ENCODE measurements around the gene SFXN5. TPM values are rescaled to one million over a fixed set of nuclear protein-coding genes. Genes with fewer than 3 reads are reported as not detected.

SFXN5 gene
- polyA plus RNA-seq, 3 donors from 2014 or later = 2.4 to 4.5 (median 3.3) TPM

DNA sequence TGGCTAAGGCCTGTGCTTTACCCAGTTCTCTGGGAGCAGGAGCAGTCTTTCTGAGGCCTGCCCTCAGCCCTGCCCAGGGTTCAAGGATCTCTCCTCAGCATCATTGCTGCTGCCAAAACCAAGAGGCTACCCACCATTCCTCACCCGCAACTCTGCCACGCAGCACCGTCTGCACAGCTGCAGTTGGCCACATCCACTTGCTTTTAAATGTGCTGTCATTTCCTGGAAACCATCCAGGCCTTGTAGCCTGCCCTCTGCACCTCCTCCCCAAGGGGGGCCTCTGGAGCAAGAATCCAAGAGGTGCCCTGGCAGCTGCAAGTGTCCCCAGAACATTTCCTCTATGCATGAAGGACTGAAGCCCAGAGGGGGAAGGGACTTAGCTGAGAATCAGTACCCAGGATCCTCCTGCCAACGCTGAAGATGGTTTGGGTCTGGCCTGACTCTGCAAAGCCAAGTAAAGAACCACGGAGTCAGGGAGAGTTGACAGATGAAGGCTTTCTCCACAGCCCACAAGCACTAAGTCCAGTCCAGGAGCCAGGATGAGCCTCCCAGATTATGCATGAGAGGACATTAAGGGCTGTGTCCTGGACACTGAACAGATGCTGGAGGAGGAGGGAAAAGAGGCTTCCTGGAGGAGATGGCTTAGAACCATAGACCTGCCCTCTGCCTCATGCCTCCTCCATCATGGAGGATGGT lies 139.3 kb downstream of the SFXN5 start:
- Mint-ChIP-seq H3K27me3 (ENCODE audit: low read depth in 3 of 3) (no peaks in the 10 kb centered on the region), H3K4me3 (no peak overlapping the region), H3K9me3 (no peaks in the 10 kb centered on the region), H3K4me1 (peaks cover 8 to 9% of the 10 kb centered on the region in 2 donors), H3K27ac (no peak overlapping the region), H3K36me3 (no peaks in the 10 kb centered on the region)
- no peak for DNase-seq

DNA sequence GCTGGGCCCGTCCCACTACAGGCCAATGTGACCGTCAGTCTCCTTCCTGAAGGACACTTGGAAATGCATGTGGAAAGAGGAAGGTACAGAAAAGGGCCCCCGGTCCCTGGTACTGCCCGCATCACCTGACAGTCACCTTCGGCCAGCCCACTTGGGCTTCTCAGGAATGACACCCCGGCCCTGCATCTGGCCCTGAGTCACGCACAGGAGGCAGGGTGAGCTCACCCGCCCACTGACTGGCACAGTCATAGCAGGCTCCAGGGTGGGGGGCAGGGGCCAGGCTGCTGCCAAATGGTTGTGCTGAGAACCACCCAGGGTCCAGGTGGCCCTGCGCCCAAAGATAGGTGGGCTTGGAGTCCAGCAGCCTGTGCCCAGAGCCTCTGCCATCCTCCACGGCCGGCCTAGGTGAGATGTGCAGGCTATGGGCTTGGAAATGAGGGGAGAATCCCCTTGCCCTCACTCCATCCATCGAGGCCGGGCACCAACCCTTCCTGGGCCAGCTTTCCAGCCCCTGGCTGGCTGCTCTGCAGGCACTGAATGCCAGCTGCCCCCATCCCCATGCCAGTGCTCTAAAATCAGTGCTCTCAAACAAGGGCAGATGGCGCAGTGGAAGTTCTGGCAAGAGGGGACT lies 140.1 kb downstream of the SFXN5 start:
- Mint-ChIP-seq H3K27ac (no peak overlapping the region), H3K36me3 (no peaks in the 10 kb centered on the region), H3K27me3 (ENCODE audit: low read depth in 3 of 3) (peaks cover 0 to under 1% (median 0%) of the 10 kb centered on the region in 3 donors), H3K4me3 (no peak overlapping the region), H3K4me1 (peaks cover 8 to 9% of the 10 kb centered on the region in 2 donors), H3K9me3 (no peaks in the 10 kb centered on the region)
- no peak for DNase-seq

DNA sequence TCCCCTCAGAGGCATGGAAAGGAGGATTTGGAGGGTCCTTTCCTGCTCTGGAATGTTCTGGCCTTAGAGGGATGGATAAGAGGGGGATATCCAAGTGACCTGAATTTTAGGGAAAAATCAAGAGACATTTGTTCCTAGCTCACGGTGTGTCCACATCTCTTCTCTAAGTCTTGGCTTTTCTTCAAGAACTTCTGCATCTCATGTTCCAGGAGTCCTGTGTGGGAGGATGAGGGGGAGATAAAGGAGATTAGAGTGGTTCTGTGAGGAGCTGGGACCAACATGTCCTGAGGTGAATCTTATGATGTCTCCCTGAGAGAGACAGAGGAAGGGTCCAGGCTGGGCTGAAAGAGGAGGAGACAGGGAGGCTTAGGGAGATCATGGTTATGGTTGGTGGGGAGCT lies 142.5 kb downstream of the SFXN5 start:
- no peak overlapping the region for H3K27ac Mint-ChIP-seq
- no peaks in the 10 kb centered on the region for H3K36me3 Mint-ChIP-seq
- no peaks in the 10 kb centered on the region for H3K4me1 Mint-ChIP-seq
- H3K9me3 Mint-ChIP-seq = no peaks in the 10 kb centered on the region
- H3K4me3 Mint-ChIP-seq = no peak overlapping the region
- peaks cover 4 to 8% (median 7%) of the 10 kb centered on the region in 3 donors for H3K27me3 Mint-ChIP-seq (ENCODE audit: low read depth in 3 of 3)
- no peak for DNase-seq

DNA sequence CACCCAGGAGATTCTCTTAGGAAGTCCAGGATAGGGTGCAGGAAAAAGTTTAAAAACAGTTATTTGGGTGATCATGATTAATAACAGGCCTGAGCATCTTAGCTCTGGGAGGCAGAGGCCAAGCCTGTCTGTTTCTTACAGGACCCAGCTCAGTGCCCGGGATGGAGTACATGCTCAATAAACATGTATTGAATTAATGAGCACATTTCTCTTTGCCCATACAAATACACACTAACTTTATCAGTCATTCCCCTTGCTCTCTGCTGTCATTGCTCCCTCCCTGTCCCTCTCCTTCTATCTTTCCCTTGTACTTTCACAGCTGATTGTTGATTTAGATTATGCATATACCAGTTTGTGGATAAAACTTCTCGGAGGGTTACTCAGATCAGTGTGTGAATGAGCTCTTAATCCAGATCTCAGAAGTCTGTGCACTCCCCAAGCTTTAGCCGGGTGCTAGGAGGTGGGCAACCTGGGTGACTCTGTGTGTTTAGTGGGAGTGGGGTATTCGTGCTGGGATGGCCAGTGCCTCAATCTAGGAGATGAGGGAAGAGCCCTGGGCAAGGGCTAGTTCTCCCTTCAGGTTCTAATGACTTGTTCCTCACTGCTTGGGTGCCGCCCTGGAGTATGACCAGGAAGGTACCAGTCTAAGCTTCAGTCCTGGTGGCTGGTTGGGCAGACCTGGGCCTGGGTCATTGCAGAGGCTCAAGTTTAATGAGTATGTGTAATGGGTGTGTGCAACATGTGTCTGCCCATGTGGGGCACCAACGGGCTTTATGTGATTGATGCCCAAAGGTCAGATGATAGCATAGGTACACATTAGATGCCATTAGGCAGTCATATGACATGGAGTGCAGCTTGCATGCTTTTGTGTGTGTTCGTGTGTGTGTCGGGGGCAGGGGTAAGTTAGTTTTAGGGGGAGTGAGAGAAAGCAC lies 143.6 kb downstream of the SFXN5 start:
- no peaks in the 10 kb centered on the region for H3K9me3 Mint-ChIP-seq
- H3K27ac Mint-ChIP-seq = no peak overlapping the region
- DNase-seq = no peak
- H3K36me3 Mint-ChIP-seq = no peaks in the 10 kb centered on the region
- no peaks in the 10 kb centered on the region for H3K4me1 Mint-ChIP-seq
- H3K27me3 Mint-ChIP-seq (ENCODE audit: low read depth in 3 of 3) = peaks cover 8 to 14% (median 13%) of the 10 kb centered on the region in 3 donors
- no peak overlapping the region for H3K4me3 Mint-ChIP-seq

DNA sequence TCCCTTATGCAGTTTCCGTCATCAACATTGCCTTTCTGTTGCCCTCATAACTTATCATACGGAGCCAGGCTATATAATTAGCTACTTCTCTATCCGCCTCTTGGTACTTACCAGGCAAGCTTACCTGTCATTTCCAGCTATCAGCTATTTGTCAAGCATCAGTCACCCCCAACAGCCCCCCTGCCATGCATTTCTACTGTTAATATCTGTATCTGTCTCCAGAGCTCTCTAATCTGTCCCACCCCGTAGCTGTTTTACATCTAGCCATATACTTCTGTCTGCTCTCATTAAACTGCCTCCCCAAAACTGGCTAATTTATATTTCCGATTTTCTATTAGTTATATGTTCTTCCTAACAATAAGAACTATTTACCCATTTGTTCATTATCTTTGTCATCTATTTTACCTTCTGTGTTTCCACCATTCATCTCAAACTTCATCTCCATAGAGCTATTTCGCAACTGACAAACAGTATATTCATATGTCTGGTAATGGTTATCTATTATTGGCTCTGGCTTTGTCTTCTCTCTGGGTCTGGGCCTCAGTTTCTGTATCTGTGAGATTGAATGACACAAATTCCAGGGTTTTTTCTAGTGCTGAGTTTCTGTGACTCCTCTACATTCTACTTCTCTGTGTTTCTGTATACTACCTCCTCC lies 144.6 kb downstream of the SFXN5 start:
- Mint-ChIP-seq H3K4me3 (no peak overlapping the region), H3K9me3 (no peaks in the 10 kb centered on the region), H3K27me3 (ENCODE audit: low read depth in 3 of 3) (peaks cover 17 to 21% (median 19%) of the 10 kb centered on the region in 3 donors), H3K4me1 (no peaks in the 10 kb centered on the region), H3K27ac (no peak overlapping the region), H3K36me3 (no peaks in the 10 kb centered on the region)
- DNase-seq = no peak

DNA sequence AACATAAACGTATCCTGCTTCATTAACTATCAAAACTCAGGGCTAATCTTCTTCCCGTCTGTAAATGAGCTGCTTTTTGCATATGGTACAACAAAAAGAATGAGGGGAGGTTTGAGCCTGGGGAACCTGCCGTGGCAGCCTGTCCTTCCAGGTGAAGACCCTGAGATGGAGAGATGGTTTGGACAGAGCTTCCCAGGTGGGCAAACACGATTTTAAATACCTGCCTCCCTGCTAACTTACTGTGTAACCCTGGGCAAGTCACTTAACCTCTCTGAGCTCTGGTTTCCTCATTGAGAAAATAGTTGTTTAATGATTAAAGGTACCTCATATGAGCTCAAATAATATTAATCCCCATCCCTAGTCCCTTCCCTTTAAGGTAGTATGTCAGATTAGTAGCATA lies 145.1 kb downstream of the SFXN5 start:
- DNase-seq = no peak
- Mint-ChIP-seq H3K27ac (no peak overlapping the region), H3K4me3 (no peak overlapping the region), H3K36me3 (no peaks in the 10 kb centered on the region), H3K27me3 (ENCODE audit: low read depth in 3 of 3) (peaks cover 17 to 27% (median 22%) of the 10 kb centered on the region in 3 donors), H3K4me1 (no peaks in the 10 kb centered on the region), H3K9me3 (no peaks in the 10 kb centered on the region)

DNA sequence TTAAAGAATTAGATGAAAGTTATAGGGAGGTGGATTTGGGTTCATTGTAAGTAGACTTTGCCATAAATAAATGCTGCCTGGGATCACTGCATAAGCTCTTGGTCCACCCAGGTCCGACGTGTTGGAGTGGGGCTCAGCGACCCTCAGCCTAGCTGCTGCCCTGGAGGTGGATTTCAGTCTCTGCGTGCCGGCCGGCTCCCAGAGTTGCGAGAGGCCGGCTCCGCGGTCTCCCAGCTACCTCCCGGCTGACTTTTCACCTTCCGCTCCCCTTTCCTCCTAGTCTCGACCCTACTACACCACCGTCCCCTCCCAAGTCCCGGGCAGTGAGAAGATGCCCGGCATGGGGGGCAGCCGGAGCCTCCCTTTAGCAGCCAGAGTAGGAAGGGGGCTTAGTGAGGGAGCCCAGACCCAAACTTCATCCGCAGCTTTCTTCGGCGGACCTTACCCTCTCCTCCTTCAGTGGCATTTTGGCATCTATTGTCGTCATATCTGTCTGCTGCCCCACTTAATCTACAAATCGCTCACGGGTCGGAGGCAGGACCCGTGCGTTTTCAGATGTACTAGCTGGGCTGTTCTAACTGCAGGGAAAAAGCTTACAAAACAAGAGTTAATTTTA lies 146.1 kb downstream of the SFXN5 start:
- Mint-ChIP-seq H3K27ac (no peak overlapping the region), H3K27me3 (ENCODE audit: low read depth in 3 of 3) (peaks cover 17 to 31% (median 23%) of the 10 kb centered on the region in 3 donors), H3K4me3 (no peak overlapping the region), H3K4me1 (peaks cover 0 to 2% of the 10 kb centered on the region in 2 donors), H3K36me3 (no peaks in the 10 kb centered on the region), H3K9me3 (no peaks in the 10 kb centered on the region)
- no peak for DNase-seq

DNA sequence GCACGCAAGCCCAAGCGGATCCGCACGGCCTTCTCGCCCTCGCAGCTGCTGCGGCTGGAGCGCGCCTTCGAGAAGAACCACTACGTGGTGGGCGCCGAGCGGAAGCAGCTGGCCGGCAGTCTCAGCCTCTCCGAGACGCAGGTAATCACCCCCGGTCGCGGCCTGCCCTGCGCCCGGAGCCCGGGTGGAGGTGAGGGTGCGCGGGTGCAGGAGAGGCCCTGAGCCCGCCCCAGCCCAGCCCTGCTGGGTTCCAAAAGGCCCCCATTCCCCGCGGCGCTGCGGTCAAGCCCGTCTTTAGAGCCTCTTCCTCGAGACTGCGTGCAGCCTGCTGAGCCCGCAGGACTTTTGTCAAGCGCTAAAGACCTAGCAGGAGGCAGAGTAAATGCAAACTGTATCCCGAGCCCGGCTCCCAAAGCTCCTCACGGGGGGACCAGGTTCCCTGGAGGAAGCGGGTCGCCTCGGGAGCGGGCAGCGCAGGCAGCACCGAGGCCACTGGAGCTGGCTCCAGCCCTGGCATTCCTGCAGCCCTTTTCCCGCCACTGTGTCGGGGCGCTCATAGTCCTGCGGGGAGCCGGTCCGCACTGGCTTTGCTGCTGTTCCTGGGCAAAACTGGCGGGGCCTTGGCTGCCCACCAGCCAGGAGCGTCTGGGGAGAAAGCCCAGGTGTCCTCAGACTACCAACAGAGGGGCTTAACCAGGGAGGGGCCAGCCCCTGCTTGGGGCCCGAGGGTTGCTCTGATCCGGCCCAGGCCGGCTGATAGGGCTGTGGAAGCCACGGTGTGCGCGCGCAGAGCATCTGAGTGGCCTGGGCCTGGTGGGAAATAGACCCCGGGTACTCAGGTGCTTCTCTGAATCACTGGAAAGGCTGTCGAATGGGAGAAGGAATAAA lies 146.9 kb downstream of the SFXN5 start:
- H3K4me3 Mint-ChIP-seq = no peak overlapping the region
- H3K27ac Mint-ChIP-seq = no peak overlapping the region
- peaks cover 17 to 31% (median 26%) of the 10 kb centered on the region in 3 donors for H3K27me3 Mint-ChIP-seq (ENCODE audit: low read depth in 3 of 3)
- no peaks in the 10 kb centered on the region for H3K36me3 Mint-ChIP-seq
- H3K9me3 Mint-ChIP-seq = no peaks in the 10 kb centered on the region
- DNase-seq = no peak
- H3K4me1 Mint-ChIP-seq = peaks cover under 1 to 4% of the 10 kb centered on the region in 2 donors

DNA sequence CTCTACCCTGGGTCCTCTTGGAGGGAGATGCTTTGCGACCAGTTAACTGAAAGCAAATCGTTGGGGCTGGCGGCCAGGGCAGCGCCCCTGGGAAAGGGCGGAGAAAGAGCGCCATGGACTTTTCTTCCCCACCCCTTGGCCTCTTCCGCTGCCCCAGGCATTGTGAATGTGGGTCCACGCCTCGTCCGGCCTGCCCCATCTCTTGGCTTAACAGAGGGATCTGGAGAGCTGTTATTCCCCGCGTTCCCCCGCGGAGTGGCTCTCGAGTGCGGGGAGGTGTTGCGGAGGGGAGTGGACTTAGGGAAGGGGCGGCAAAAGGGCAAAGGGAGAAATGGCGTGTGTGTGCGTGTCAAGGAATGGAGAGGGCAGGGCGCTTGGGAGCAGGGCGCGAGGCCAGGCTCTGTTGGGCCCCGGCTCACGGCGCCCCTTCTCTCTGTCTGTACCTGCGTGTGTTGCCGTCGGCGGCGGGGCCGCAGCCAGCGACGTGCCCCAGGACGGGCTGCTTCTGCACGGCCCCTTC lies 147.6 kb downstream of the SFXN5 start:
- H3K4me3 Mint-ChIP-seq = no peak overlapping the region
- DNase-seq = no peak
- H3K27ac Mint-ChIP-seq = no peak overlapping the region

DNA sequence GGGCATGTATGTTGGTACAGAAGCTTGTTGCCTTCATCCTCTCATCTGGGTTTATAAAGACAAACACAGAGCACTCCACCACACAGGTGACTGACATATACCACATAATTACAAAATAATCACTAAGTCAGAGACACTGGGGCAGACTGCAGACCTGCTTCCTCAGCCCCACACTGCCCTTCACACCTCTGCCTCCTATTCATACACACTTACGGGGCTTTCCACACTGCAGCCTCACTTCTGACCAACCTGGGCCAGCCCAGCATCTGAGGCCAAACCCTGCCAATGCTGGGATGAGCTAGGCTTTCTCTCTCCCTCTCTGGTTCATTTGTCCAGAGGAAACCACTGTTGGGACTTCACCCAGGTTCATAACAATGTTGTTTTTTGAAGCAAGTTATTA lies 149.7 kb downstream of the SFXN5 start:
- H3K27ac Mint-ChIP-seq = no peak overlapping the region
- peaks cover 28 to 41% (median 35%) of the 10 kb centered on the region in 3 donors for H3K27me3 Mint-ChIP-seq (ENCODE audit: low read depth in 3 of 3)
- H3K4me1 Mint-ChIP-seq = peaks cover 13 to 15% of the 10 kb centered on the region in 2 donors
- H3K4me3 Mint-ChIP-seq = no peak overlapping the region
- no peak for DNase-seq
- H3K9me3 Mint-ChIP-seq = peaks cover 0 to under 1% (median 0%) of the 10 kb centered on the region in 6 donors
- H3K36me3 Mint-ChIP-seq = no peaks in the 10 kb centered on the region

More for the DNA sequence above, 147.6 kb downstream of the SFXN5 start:
- no peaks in the 10 kb centered on the region for H3K36me3 Mint-ChIP-seq
- H3K9me3 Mint-ChIP-seq = no peaks in the 10 kb centered on the region
- peaks cover 6 to 8% of the 10 kb centered on the region in 2 donors for H3K4me1 Mint-ChIP-seq
- H3K27me3 Mint-ChIP-seq (ENCODE audit: low read depth in 3 of 3) = peaks cover 23 to 35% (median 29%) of the 10 kb centered on the region in 3 donors

DNA sequence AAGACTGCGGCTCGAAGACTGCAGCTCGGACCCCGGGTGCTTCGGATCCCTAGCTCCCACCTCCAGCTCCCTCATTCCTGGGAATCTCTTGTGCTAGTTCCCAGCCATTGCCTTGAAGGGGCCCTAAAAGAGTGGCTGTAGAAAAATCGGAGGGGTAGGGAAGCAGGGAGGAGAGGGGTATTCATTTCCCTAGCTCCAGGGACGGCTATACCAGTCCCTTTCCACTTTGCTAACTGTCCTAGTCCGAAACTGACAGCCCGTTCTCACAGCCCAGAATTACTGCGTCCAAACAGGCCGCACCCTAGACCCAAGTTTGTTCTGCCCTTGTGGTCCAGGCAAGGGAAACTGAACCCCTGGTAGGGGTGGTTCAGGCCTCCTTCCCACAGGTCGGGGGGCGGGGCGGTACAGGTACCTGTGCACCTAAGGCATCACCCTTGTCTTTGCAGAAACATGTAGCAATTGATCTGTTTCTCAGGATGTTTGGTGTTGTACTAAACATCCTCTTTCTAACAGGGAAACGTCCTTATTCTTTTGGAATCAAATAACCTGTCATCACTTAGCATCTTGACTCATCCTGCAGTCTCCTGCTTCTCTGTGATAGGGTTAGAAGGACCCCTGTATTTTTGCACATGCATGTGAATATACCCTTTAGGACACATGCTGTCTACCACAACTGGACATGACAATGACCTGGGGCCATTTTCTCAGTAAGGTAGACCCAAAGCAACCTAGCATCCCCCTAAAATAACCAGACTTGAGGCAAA lies 150.2 kb downstream of the SFXN5 start:
- Mint-ChIP-seq H3K4me3 (no peak overlapping the region), H3K27me3 (ENCODE audit: low read depth in 3 of 3) (peaks cover 32 to 46% (median 38%) of the 10 kb centered on the region in 3 donors), H3K4me1 (peaks cover 19 to 20% of the 10 kb centered on the region in 2 donors), H3K36me3 (no peaks in the 10 kb centered on the region), H3K9me3 (peaks cover 0 to 2% (median 0%) of the 10 kb centered on the region in 6 donors), H3K27ac (no peak overlapping the region)
- DNase-seq = no peak
